Endodermal cell (in vitro differentiated cells): ENCODE results near the gene STX4. TPM values are rescaled to one million over a fixed set of nuclear protein-coding genes. Genes with fewer than 3 reads are reported as not detected.

ENCODE experiments used
- DNase-seq: peaks from one replicate; pipeline ENCODE4 v3.0.0-alpha.2; 2017
- H3K27ac ChIP-seq: 2 replicates; pipeline ENCODE4 v1.5.1; 2013; ENCODE audit warnings: mild to moderate bottlenecking, low read depth, low read length, moderate library complexity
- H3K27me3 ChIP-seq: 2 replicates; pipeline ENCODE4 v1.6.1; 2013; ENCODE audit warnings: mild to moderate bottlenecking, low read length, moderate library complexity; ENCODE audit not compliant: insufficient read depth, control insufficient read depth, poor library complexity, severe bottlenecking
- H3K36me3 ChIP-seq: 2 replicates; pipeline ENCODE4 v1.7.0; 2013; ENCODE audit warnings: mild to moderate bottlenecking, low read length, moderate library complexity; ENCODE audit not compliant: control insufficient read depth, insufficient read depth
- H3K4me1 ChIP-seq: one replicate; pipeline ENCODE4 v1.7.0; 2013; ENCODE audit warnings: low read length; ENCODE audit not compliant: control insufficient read depth, insufficient read depth
- H3K4me3 ChIP-seq: 2 replicates; pipeline ENCODE4 v1.5.1; 2013; ENCODE audit warnings: mild to moderate bottlenecking, low read length, moderate library complexity
- H3K9ac ChIP-seq: 2 replicates; pipeline ENCODE4 v1.6.1; 2013; ENCODE audit warnings: mild to moderate bottlenecking, low read length, moderate library complexity; ENCODE audit not compliant: poor library complexity, severe bottlenecking; ENCODE audit errors: extremely low read depth
- H3K9me3 ChIP-seq: 2 replicates; pipeline ENCODE4 v1.6.1; 2013; ENCODE audit warnings: mild to moderate bottlenecking, low read length, moderate library complexity; ENCODE audit not compliant: control insufficient read depth
- H3K27ac Mint-ChIP-seq: 2 replicates; pipeline ENCODE4 v1.8.0; 2020; ENCODE audit warnings: mixed read lengths
- H3K27me3 Mint-ChIP-seq: 2 replicates; pipeline ENCODE4 v1.8.0; 2021; ENCODE audit warnings: mild to moderate bottlenecking, mixed read lengths; ENCODE audit not compliant: insufficient read depth
- H3K36me3 Mint-ChIP-seq: 2 replicates; pipeline ENCODE4 v1.8.0; 2020; ENCODE audit warnings: low read depth, mixed read lengths
- H3K4me1 Mint-ChIP-seq: 2 replicates; pipeline ENCODE4 v1.8.0; 2020; ENCODE audit warnings: mixed read lengths
- H3K4me3 Mint-ChIP-seq: 2 replicates; pipeline ENCODE4 v1.8.0; 2020; ENCODE audit warnings: mild to moderate bottlenecking, moderate library complexity, mixed read lengths
- H3K9me3 Mint-ChIP-seq: 2 replicates; pipeline ENCODE4 v1.8.0; 2020; ENCODE audit warnings: mild to moderate bottlenecking, mixed read lengths
- WGBS, 2 experiments: methylation state at CpG; one replicate each; pipeline versions ENCODE4 v1.1.5 to v1.1.7; 2013; ENCODE audit warnings: missing lambda C conversion rate in 2 of 2, mixed read lengths in 1 of 2; ENCODE audit not compliant: insufficient coverage in 1 of 2, insufficient read length in 1 of 2; 5-methylcytosine and 5-hydroxymethylcytosine counted together
- total RNA-seq, 2 donors: library from RNA; stranded (reverse); fragmentation: NEBNext Ultra II Directional in 1 of 2; extraction: Animal tissue kit (Norgen Biotek cat#: 25700) in 1 of 2; gene quantifications; 2 replicates in 1 of 2; 3 replicates in 1 of 2; pipeline ENCODE4 v1.2.1, GENCODE V29; 2021
- TF ChIP-seq, protein P1 (sequence below): fragments of 200-600 bp; sonication (generic); conservative IDR thresholded peaks from 2 replicates; pipeline ENCODE4 v1.5.0; 2021; ENCODE audit warnings: antibody characterized with exemption, mild to moderate bottlenecking

The STX4 gene
- total RNA-seq, 2 donors from 2014 or later: 34.4 to 37.6 TPM

DNA sequence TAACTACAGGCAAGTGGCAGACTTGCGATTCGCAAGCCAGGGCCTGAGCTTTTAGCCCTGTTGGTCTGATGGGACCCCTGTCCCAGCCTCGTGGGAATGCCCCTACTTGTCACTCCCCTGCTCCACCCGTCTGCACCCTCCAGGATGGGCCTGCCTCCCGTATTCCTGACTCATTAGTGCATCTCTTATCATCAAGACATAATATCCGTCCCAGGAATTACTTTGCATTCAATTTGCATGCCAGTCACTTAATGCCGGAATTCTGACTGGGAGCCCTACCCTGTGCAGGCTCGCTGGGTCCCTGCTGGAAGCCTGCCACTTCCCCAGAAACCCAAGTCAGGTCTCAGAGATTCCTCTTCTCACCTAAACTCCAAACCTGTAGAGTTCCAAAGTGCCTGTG lies 52.1 kb downstream of the STX4 start:
- H3K9me3 ChIP-seq: no peaks in the 10 kb centered on the region
- Mint-ChIP-seq H3K36me3 (peaks cover 19% of the 10 kb centered on the region), H3K27ac (no peak overlapping the region), H3K4me1 (no peaks in the 10 kb centered on the region), H3K9me3 (no peaks in the 10 kb centered on the region), H3K4me3 (no peak overlapping the region), H3K27me3 (no peaks in the 10 kb centered on the region)
- H3K27ac ChIP-seq: no peak overlapping the region
- TF ChIP-seq, protein P1, sequence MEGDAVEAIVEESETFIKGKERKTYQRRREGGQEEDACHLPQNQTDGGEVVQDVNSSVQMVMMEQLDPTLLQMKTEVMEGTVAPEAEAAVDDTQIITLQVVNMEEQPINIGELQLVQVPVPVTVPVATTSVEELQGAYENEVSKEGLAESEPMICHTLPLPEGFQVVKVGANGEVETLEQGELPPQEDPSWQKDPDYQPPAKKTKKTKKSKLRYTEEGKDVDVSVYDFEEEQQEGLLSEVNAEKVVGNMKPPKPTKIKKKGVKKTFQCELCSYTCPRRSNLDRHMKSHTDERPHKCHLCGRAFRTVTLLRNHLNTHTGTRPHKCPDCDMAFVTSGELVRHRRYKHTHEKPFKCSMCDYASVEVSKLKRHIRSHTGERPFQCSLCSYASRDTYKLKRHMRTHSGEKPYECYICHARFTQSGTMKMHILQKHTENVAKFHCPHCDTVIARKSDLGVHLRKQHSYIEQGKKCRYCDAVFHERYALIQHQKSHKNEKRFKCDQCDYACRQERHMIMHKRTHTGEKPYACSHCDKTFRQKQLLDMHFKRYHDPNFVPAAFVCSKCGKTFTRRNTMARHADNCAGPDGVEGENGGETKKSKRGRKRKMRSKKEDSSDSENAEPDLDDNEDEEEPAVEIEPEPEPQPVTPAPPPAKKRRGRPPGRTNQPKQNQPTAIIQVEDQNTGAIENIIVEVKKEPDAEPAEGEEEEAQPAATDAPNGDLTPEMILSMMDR: no peak
- no peak overlapping the region for H3K9ac ChIP-seq
- peaks cover 18% of the 10 kb centered on the region for H3K36me3 ChIP-seq
- 92 to 94% methylated on average over 8 of the region's 8 CpGs for WGBS, 2 experiments
- no peak overlapping the region for H3K4me3 ChIP-seq
- H3K4me1 ChIP-seq: no peaks in the 10 kb centered on the region
- DNase-seq: no peak
- no peaks in the 10 kb centered on the region for H3K27me3 ChIP-seq

DNA sequence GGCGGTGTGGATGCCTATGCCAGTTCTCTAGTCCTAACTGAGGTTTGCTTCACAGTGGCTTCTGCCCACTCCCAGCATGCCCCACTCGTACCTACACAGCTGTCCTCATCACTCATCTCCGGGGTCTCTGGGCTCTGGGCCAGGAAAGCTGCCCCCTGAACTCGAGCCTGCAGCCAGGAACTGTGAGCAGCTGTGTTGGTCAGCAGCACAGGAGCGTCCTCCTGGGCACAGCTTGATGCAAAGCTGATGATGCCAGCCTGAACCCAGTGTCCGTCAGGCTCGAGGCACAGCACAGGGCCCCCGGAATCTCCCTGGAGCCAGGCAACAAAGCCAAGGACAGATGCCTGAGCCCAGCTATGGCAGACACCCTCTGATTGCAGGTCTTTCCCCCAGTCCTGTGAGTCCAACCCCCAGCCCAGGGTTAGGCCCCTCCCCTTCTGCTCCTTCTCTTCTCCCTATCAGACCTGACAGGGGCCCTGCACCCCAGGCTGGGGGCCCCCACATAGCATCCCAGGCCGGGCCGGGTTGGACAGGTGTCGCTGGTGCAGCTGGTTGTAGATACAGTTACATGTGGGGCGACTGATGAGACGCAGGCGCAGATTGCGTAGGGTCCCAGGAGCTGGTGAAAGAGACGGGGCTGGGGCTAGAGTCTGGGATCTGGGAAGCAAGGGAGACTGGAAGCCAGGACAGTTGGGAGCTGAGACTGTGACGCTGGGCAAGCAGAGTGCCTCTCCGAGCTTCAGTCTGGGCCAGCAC lies 52.7 kb downstream of the STX4 start:
- H3K27me3 ChIP-seq: no peaks in the 10 kb centered on the region
- Mint-ChIP-seq H3K4me1 (no peaks in the 10 kb centered on the region), H3K9me3 (no peaks in the 10 kb centered on the region), H3K27me3 (no peaks in the 10 kb centered on the region), H3K27ac (peak overlapping the region; percentile 60), H3K36me3 (peaks cover 19% of the 10 kb centered on the region), H3K4me3 (no peak overlapping the region)
- TF ChIP-seq, protein P1: no peak
- H3K4me1 ChIP-seq: no peaks in the 10 kb centered on the region
- DNase-seq: no peak
- peaks cover 18% of the 10 kb centered on the region for H3K36me3 ChIP-seq
- H3K4me3 ChIP-seq: no peak overlapping the region
- no peak overlapping the region for H3K27ac ChIP-seq
- 89 to 94% methylated on average over 9 to 18 of the region's 18 CpGs for WGBS, 2 experiments
- no peaks in the 10 kb centered on the region for H3K9me3 ChIP-seq
- H3K9ac ChIP-seq: no peak overlapping the region

DNA sequence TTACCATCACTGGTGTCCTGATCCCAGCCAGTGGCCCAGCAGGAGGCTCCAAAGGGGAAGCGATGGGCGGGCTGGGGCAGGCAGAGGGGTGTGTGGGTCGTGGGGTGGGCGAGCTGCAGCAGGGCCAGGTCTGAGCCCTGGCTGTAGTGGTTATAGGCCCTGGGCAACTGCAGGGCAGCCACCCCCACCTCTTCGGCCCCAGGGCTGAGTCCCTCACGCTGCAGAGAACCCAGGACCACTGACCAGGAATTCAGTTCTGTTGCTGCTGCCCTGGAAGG lies 53.2 kb downstream of the STX4 start:
- H3K9me3 Mint-ChIP-seq: no peaks in the 10 kb centered on the region
- Histone ChIP-seq H3K36me3 (peaks cover 23% of the 10 kb centered on the region), H3K4me3 (no peak overlapping the region), H3K27ac (no peak overlapping the region), H3K27me3 (no peaks in the 10 kb centered on the region), H3K9me3 (no peaks in the 10 kb centered on the region), H3K4me1 (no peaks in the 10 kb centered on the region), H3K9ac (no peak overlapping the region)
- no peak for DNase-seq
- peaks cover 22% of the 10 kb centered on the region for H3K36me3 Mint-ChIP-seq
- H3K4me3 Mint-ChIP-seq: no peak overlapping the region
- H3K27ac Mint-ChIP-seq: no peak overlapping the region
- no peaks in the 10 kb centered on the region for H3K4me1 Mint-ChIP-seq
- no peaks in the 10 kb centered on the region for H3K27me3 Mint-ChIP-seq
- TF ChIP-seq, protein P1: no peak
- WGBS, 2 experiments: 87 to 93% methylated on average over 3 to 6 of the region's 6 CpGs
